MM.1S (cell line): ENCODE data around the gene CRIP2.

Experiments used
- CTCF ChIP-seq: fragments of 300-600 bp; sonication (generic); IDR thresholded peaks from 2 replicates; pipeline ENCODE4 v1.5.1; 2016; ENCODE audit warnings: antibody characterized with exemption, low read length, mixed read lengths
- EZH2 ChIP-seq: fragments of 300-600 bp; sonication (generic); optimal IDR thresholded peaks from 2 replicates; pipeline ENCODE3; 2017; ENCODE audit warnings: low read depth, mild to moderate bottlenecking, antibody characterized with exemption, low read length, mixed read lengths
- EZH2phosphoT487 ChIP-seq: fragments of 300-600 bp; sonication (generic); IDR thresholded peaks from 2 replicates; pipeline ENCODE4 v1.6.1; 2018; ENCODE audit warnings: antibody characterized with exemption, low read length

DNA sequence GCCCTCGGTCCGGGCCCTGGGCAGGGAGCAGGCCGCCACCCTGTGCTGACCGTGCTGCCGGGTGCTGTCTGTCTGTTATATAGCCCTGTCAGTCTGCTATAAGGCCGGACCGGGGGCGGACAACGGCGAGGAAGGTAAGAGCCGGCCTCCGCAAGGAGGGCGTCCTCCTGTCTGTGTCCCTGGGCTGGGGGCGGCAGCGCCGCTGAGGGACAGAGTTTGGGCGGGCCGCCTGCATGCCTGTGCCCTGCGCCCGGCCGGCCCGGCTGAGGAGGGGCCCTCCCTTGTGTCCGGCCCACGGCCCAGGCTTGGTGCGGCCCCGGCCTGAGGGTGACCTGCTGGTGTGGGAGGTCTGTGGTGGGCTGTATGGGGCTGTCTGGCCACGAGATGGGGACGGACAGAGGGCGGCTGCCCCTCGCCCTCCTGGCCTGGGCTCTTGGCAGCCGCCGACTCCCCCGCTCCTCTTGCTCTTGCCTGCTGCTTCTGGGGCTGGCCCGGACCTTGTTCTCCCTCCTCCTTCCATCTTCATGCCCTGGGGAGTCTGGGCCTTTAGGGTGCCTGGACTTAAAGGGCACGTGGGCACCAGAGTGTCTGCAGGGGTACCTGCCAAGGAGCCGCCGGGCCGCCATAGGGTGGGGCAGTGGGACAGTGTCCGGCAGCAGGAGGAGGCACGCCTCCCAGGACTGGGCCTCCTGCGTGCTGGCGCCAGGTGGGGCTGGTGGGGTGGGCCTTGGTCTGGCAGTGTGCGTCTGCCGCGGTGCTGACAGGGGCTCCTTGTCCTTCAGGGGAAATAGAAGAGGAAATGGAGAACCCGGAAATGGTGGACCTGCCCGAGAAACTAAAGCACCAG is 25.1 kb upstream of the CRIP2 start:
- TF ChIP-seq CTCF (no peak), EZH2 (no peak), EZH2phosphoT487 (no peak)
